ENCODE measurements around the gene HIF3A. TPM values are rescaled to one million over a fixed set of nuclear protein-coding genes. Genes with fewer than 3 reads are reported as not detected.

HIF3A gene
- total RNA-seq, 3 donors from 2014 or later, result 10.4 to 111 (median 20.6) TPM

GRCh38 chr19:46391296-46392251, 94.7 kb downstream of the HIF3A start:
- no peak for DNase-seq (ENCODE audit: low spot score in 2 of 2)

GRCh38 chr19:46392252-46392801, 95.5 kb downstream of the HIF3A start:
- DNase-seq (ENCODE audit: low spot score in 2 of 2), result no peak
- intact Hi-C loops (cut with DNase I; ENCODE audit: low total_unique reads), result no loop called here
- peaks cover 0 to 9% of the 10 kb centered on the region in 2 donors for H3K4me1 ChIP-seq
- no peak for TF ChIP-seq POLR2AphosphoS5 (IDR thresholded peaks at IDR 0.05)
- no peak for TF ChIP-seq CTCF (IDR thresholded peaks at IDR 0.05)
- H3K27me3 ChIP-seq, result no peaks in the 10 kb centered on the region
- no peak overlapping the region for H3K4me3 ChIP-seq
- peak overlapping the region; percentile 52 to 65 for H3K27ac ChIP-seq
- H3K36me3 ChIP-seq, result no peaks in the 10 kb centered on the region
- H3K9me3 ChIP-seq, result no peaks in the 10 kb centered on the region

More at GRCh38 chr19:46391296-46392251, 94.7 kb downstream of the HIF3A start:
- Histone ChIP-seq H3K27ac (peak overlapping the region; percentile 52 to 65), H3K27me3 (no peaks in the 10 kb centered on the region), H3K9me3 (no peaks in the 10 kb centered on the region), H3K36me3 (no peaks in the 10 kb centered on the region), H3K4me1 (peaks cover 0 to 9% of the 10 kb centered on the region in 2 donors), H3K4me3 (no peak overlapping the region)
- intact Hi-C loops (cut with DNase I; ENCODE audit: low total_unique reads), result no loop called here
- TF ChIP-seq POLR2A (IDR thresholded peaks at IDR 0.05) (no peak), POLR2AphosphoS5 (IDR thresholded peaks at IDR 0.05) (no peak), CTCF (IDR thresholded peaks at IDR 0.05) (no peak)

- no peak for TF ChIP-seq POLR2AphosphoS5 (IDR thresholded peaks at IDR 0.05)
- TF ChIP-seq POLR2A (IDR thresholded peaks at IDR 0.05), result no peak
- no peak for TF ChIP-seq CTCF (IDR thresholded peaks at IDR 0.05)
- intact Hi-C loops (cut with DNase I; ENCODE audit: low total_unique reads), result no loop called here
- Histone ChIP-seq H3K27ac (peak overlapping the region; percentile 52 to 65), H3K9me3 (no peaks in the 10 kb centered on the region), H3K36me3 (no peaks in the 10 kb centered on the region), H3K4me1 (peaks cover 0 to 9% of the 10 kb centered on the region in 2 donors), H3K4me3 (no peak overlapping the region), H3K27me3 (no peaks in the 10 kb centered on the region)
- DNase-seq (ENCODE audit: low spot score in 2 of 2), result no peak
Observed at GRCh38 chr19:46392837-46393236, 96.0 kb downstream of the HIF3A start.

Other genes starting within 250 kb of the HIF3A start
- gene IGFL3, start 172.4 kb upstream of the HIF3A start, total RNA-seq, result not detected
- gene IGFL2, start 148.8 kb upstream of the HIF3A start, total RNA-seq, result not detected
- gene IGFL1, start 67.3 kb upstream of the HIF3A start, total RNA-seq, result not detected
- gene PPP5C, start 50.0 kb downstream of the HIF3A start, total RNA-seq, result 10 to 100 TPM; 41.3 to 72.4 (median 58.7) TPM
- gene CCDC8, start 116.5 kb downstream of the HIF3A start, total RNA-seq, result 10 to 100 TPM in 2 of 3 donors, 1 to 10 TPM in 1; 2.2 to 29.7 (median 16.4) TPM
- under 1 TPM in 2 of 3 donors, not detected in 1; 0.59 to 0.98 TPM for gene PNMA8C, start 131.9 kb downstream of the HIF3A start, total RNA-seq
- gene PNMA8A, start 174.5 kb downstream of the HIF3A start, total RNA-seq, result 1 to 10 TPM in 2 of 3 donors, under 1 TPM in 1; 0.80 to 8.8 (median 2.3) TPM
- gene PNMA8B, start 198.8 kb downstream of the HIF3A start, total RNA-seq, result 1 to 10 TPM; 1.6 to 4.2 (median 2.2) TPM

Measured in breast epithelium (tissue), 4 donors.